Neuronal stem cell (in vitro differentiated cells): Measurements from ENCODE around the gene CACNG7.
A peak's percentile ranks its signal among the peaks of the same experiment; 100 is the strongest.

ENCODE experiments used
- DNase-seq: peaks from one replicate; pipeline ENCODE4 v3.0.0-alpha.2; 2013; ENCODE audit warnings: low spot score
- H2AFZ ChIP-seq: one replicate; pipeline ENCODE4 v1.6.1; 2013; ENCODE audit warnings: mild to moderate bottlenecking, low read length, inconsistent platforms
- H2AK5ac ChIP-seq: 2 replicates; pipeline ENCODE4 v1.6.1; 2013; ENCODE audit warnings: low read depth, mild to moderate bottlenecking, inconsistent platforms, low read length, moderate library complexity, mixed read lengths
- H2BK120ac ChIP-seq: 2 replicates; pipeline ENCODE4 v1.6.1; 2013; ENCODE audit warnings: low read depth, mild to moderate bottlenecking, inconsistent platforms, low read length, moderate library complexity, mixed read lengths
- H2BK12ac ChIP-seq: one replicate; pipeline ENCODE4 v1.6.1; 2013; ENCODE audit warnings: low read length, inconsistent platforms
- H2BK15ac ChIP-seq: 2 replicates; pipeline ENCODE4 v1.6.1; 2013; ENCODE audit warnings: mild to moderate bottlenecking, low read length, inconsistent platforms, mixed read lengths
- H2BK5ac ChIP-seq: one replicate; pipeline ENCODE4 v1.6.1; 2013; ENCODE audit warnings: inconsistent platforms, mild to moderate bottlenecking, low read length, moderate library complexity
- H3K14ac ChIP-seq: one replicate; pipeline ENCODE4 v1.6.1; 2013; ENCODE audit warnings: low read length, inconsistent platforms
- H3K18ac ChIP-seq: 2 replicates; pipeline ENCODE4 v1.6.1; 2013; ENCODE audit warnings: low read length, inconsistent platforms
- H3K23ac ChIP-seq: 2 replicates; pipeline ENCODE4 v1.6.1; 2013; ENCODE audit warnings: low read depth, mild to moderate bottlenecking, mixed read lengths, low read length, inconsistent platforms; ENCODE audit not compliant: poor library complexity
- H3K27ac ChIP-seq: replicated peaks from 3 replicates; pipeline ENCODE4 v1.5.1; 2013; ENCODE audit warnings: low read length, inconsistent platforms
- H3K27me3 ChIP-seq, 3 experiments: 2 replicates each; pipeline ENCODE4 v1.6.1; 2013; ENCODE audit warnings: low read length in 3 of 3, mild to moderate bottlenecking in 2 of 3, inconsistent platforms in 1 of 3, low read depth in 1 of 3, mixed read lengths in 1 of 3, moderate library complexity in 1 of 3; ENCODE audit not compliant: control insufficient read depth in 3 of 3, insufficient read depth in 3 of 3
- H3K36me3 ChIP-seq, 2 donors: replicated peaks in 1 of 2; 2 replicates each; pipeline ENCODE4 v1.6.1; 2013; ENCODE audit warnings: low read length in 2 of 2; ENCODE audit not compliant: control insufficient read depth in 2 of 2, insufficient read depth in 2 of 2
- H3K4ac ChIP-seq: 2 replicates; pipeline ENCODE4 v1.6.1; 2013; ENCODE audit warnings: inconsistent platforms, mild to moderate bottlenecking, low read length, moderate library complexity
- H3K4me1 ChIP-seq, 2 donors: 1 replicate in 1 of 2; 2 replicates in 1 of 2; pipeline ENCODE4 v1.6.1; 2013; ENCODE audit warnings: low read length in 2 of 2, low read depth in 1 of 2; ENCODE audit not compliant: control insufficient read depth in 2 of 2, insufficient read depth in 1 of 2
- H3K4me2 ChIP-seq: one replicate; pipeline ENCODE4 v1.6.1; 2013; ENCODE audit warnings: mild to moderate bottlenecking, low read length, inconsistent platforms; ENCODE audit not compliant: insufficient read depth, poor library complexity, severe bottlenecking
- H3K4me3 ChIP-seq, 2 donors: 2 replicates each; pipeline ENCODE4 v1.5.1; 2013; ENCODE audit warnings: low read length in 2 of 2, mild to moderate bottlenecking in 2 of 2, inconsistent platforms in 1 of 2, moderate library complexity in 1 of 2
- H3K79me1 ChIP-seq: one replicate; pipeline ENCODE4 v1.6.1; 2013; ENCODE audit warnings: low read depth, mild to moderate bottlenecking, inconsistent platforms, low read length, moderate library complexity
- H3K9ac ChIP-seq: one replicate; pipeline ENCODE4 v1.6.1; 2013; ENCODE audit warnings: mild to moderate bottlenecking, low read depth, low read length, inconsistent platforms; ENCODE audit not compliant: poor library complexity
- H3K9me3 ChIP-seq, 2 donors: replicated peaks in 1 of 2; 2 replicates each; pipeline versions ENCODE3 to v1.6.1; 2013; ENCODE audit warnings: low read length in 2 of 2, mild to moderate bottlenecking in 2 of 2, inconsistent platforms in 1 of 2, low read depth in 1 of 2, mixed read lengths in 1 of 2, moderate library complexity in 1 of 2; ENCODE audit not compliant: control insufficient read depth in 2 of 2, insufficient read depth in 1 of 2
- H4K8ac ChIP-seq: one replicate; pipeline ENCODE4 v1.6.1; 2013; ENCODE audit warnings: low read depth, mild to moderate bottlenecking, inconsistent platforms, low read length, moderate library complexity
- H4K91ac ChIP-seq: one replicate; pipeline ENCODE4 v1.6.1; 2013; ENCODE audit warnings: low read length, low read depth, mild to moderate bottlenecking, inconsistent platforms; ENCODE audit not compliant: poor library complexity
- WGBS, 2 donors: extraction: QIAGEN DNeasy Blood & Tissue Kit; methylation state at CpG; one replicate each; pipeline ENCODE4 v1.1.7; 2013; ENCODE audit warnings: missing lambda C conversion rate in 2 of 2, mixed read lengths in 1 of 2; ENCODE audit not compliant: insufficient read length in 2 of 2, insufficient replicate concordance in 1 of 2; ENCODE audit errors: extremely low coverage in 2 of 2; 5-methylcytosine and 5-hydroxymethylcytosine counted together

Gene CACNG7

GRCh38 chr19:53957448-53958167, 48.5 kb downstream of the CACNG7 start:
- H2AFZ ChIP-seq = peak overlapping the region; percentile 66
- H3K27me3 ChIP-seq = peaks cover 0 to 38% (median 2%) of the 10 kb centered on the region in 3 experiments
- H3K36me3 ChIP-seq = no peaks in the 10 kb centered on the region
- no peak overlapping the region for H3K9ac ChIP-seq
- no peak overlapping the region for H3K4me3 ChIP-seq
- no peak overlapping the region for H2BK15ac ChIP-seq
- no peaks in the 10 kb centered on the region for H3K9me3 ChIP-seq
- no peak overlapping the region for H2BK5ac ChIP-seq
- no peak overlapping the region for H2AK5ac ChIP-seq
- H3K4me2 ChIP-seq = no peak overlapping the region
- no peak overlapping the region for H3K4ac ChIP-seq
- H3K4me1 ChIP-seq = peaks cover 18 to 23% of the 10 kb centered on the region in 2 donors
- no peak overlapping the region for H3K23ac ChIP-seq
- H4K91ac ChIP-seq = no peak overlapping the region
- no peak overlapping the region for H4K8ac ChIP-seq
- no peak overlapping the region for H3K27ac ChIP-seq
- DNase-seq = no peak
- H3K18ac ChIP-seq = no peak overlapping the region
- no CpG with 5 or more reads among the region's 15 CpGs for WGBS, 2 donors
- no peak overlapping the region for H2BK12ac ChIP-seq
- no peaks in the 10 kb centered on the region for H3K79me1 ChIP-seq
- no peak overlapping the region for H2BK120ac ChIP-seq
- H3K14ac ChIP-seq = no peak overlapping the region

- peaks cover 0 to 41% (median 2%) of the 10 kb centered on the region in 3 experiments for H3K27me3 ChIP-seq
- no peak for DNase-seq
- no peak overlapping the region for H3K9ac ChIP-seq
- H3K4me1 ChIP-seq = peaks cover 18 to 23% of the 10 kb centered on the region in 2 donors
- H3K4me3 ChIP-seq = no peak overlapping the region
- H3K18ac ChIP-seq = no peak overlapping the region
- no CpG with 5 or more reads among the region's 14 CpGs for WGBS, 2 donors
- H4K8ac ChIP-seq = no peak overlapping the region
- H2AFZ ChIP-seq = peak overlapping the region; percentile 66
- H3K14ac ChIP-seq = no peak overlapping the region
- H2BK15ac ChIP-seq = no peak overlapping the region
- H2BK12ac ChIP-seq = no peak overlapping the region
- H3K79me1 ChIP-seq = peaks cover 1% of the 10 kb centered on the region
- no peak overlapping the region for H3K23ac ChIP-seq
- no peak overlapping the region for H3K4ac ChIP-seq
- no peaks in the 10 kb centered on the region for H3K36me3 ChIP-seq
- H4K91ac ChIP-seq = no peak overlapping the region
- no peak overlapping the region for H2BK120ac ChIP-seq
- H2BK5ac ChIP-seq = no peak overlapping the region
- no peak overlapping the region for H3K4me2 ChIP-seq
- no peaks in the 10 kb centered on the region for H3K9me3 ChIP-seq
- H2AK5ac ChIP-seq = no peak overlapping the region
- no peak overlapping the region for H3K27ac ChIP-seq
These were observed 49.1 kb downstream of the CACNG7 start for GRCh38 chr19:53958168-53958571.

- Histone ChIP-seq H3K4me1 (peaks cover 18 to 23% of the 10 kb centered on the region in 2 donors), H2BK5ac (no peak overlapping the region), H3K14ac (no peak overlapping the region), H3K9ac (peak overlapping the region; percentile 40), H3K4me2 (peak overlapping the region; percentile 44), H3K4me3 (peak overlapping the region in 1 of 2 donors; percentile 56), H2AK5ac (peak overlapping the region; percentile 85), H2BK15ac (peak overlapping the region; percentile 51), H3K4ac (no peak overlapping the region), H3K79me1 (peaks cover 1% of the 10 kb centered on the region), H2BK120ac (peak overlapping the region; percentile 43), H3K18ac (peak overlapping the region; percentile 87), H4K8ac (no peak overlapping the region), H2BK12ac (no peak overlapping the region), H3K9me3 (no peaks in the 10 kb centered on the region), H3K27me3 (peaks cover 0 to 48% (median 2%) of the 10 kb centered on the region in 3 experiments), H4K91ac (no peak overlapping the region), H2AFZ (peak overlapping the region; percentile 78), H3K27ac (no peak overlapping the region), H3K36me3 (peaks cover 0 to 8% of the 10 kb centered on the region in 2 donors), H3K23ac (no peak overlapping the region)
- DNase-seq = no peak
- no CpG with 5 or more reads among the region's 22 CpGs for WGBS, 2 donors
These were observed 50.0 kb downstream of the CACNG7 start for GRCh38 chr19:53958823-53959757.

- Histone ChIP-seq H3K4me3 (peak overlapping the region in 1 of 2 donors; percentile 56), H3K27ac (no peak overlapping the region), H4K91ac (no peak overlapping the region), H3K4me1 (peaks cover 18 to 23% of the 10 kb centered on the region in 2 donors), H2BK120ac (peak overlapping the region; percentile 43), H3K9me3 (no peaks in the 10 kb centered on the region), H2AFZ (peak overlapping the region; percentile 78), H4K8ac (no peak overlapping the region), H3K27me3 (peaks cover 0 to 55% (median 2%) of the 10 kb centered on the region in 3 experiments), H3K4me2 (peak overlapping the region; percentile 43), H3K4ac (no peak overlapping the region), H2BK12ac (peak overlapping the region; percentile 60), H2BK15ac (no peak overlapping the region), H3K79me1 (peaks cover 1% of the 10 kb centered on the region), H3K14ac (no peak overlapping the region), H3K18ac (peak overlapping the region; percentile 36), H2AK5ac (no peak overlapping the region), H3K36me3 (peaks cover 0 to 19% of the 10 kb centered on the region in 2 donors), H3K23ac (no peak overlapping the region), H2BK5ac (no peak overlapping the region), H3K9ac (peak overlapping the region; percentile 15)
- no peak for DNase-seq
- no CpG with 5 or more reads among the region's 10 CpGs for WGBS, 2 donors
These were observed 51.1 kb downstream of the CACNG7 start for GRCh38 chr19:53960187-53960586.
